ENCODE data around the gene LRRC45.

Gene LRRC45

DNA sequence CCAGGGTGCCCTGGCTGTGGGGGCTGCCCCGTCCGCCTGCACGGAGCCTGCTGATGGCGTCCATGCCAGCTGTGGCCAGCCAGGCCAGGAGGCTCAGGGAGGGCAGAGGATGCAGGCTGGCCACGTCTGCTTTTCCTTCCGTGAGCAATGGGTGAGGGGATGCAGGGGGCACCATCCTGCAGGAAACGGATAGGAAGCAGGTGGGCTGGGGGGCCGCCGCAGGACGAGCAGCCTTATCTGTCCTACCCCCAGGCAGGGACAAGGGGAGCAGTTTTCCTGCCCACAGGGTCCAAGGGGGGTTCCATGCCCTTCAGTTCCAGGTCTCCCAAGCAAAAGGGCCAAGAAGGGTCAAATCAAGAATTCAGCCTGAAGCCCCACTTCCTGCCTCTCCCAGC, 35.7 kb downstream of the LRRC45 start:
- H3K27me3 ChIP-seq (ENCODE audit: control insufficient read depth, low read length), result no peaks in the 10 kb centered on the region
- H3K9me3 ChIP-seq (ENCODE audit: control insufficient read depth, insufficient read depth, low read length), result no peaks in the 10 kb centered on the region
- H3K4me1 ChIP-seq (ENCODE audit: control insufficient read depth, low read length), result peaks cover 5% of the 10 kb centered on the region
- no peaks in the 10 kb centered on the region for H3F3A ChIP-seq (ENCODE audit: control insufficient read depth, insufficient read depth)
- H4K20me1 ChIP-seq (ENCODE audit: control insufficient read depth, insufficient read depth, low read depth, low read length), result peaks cover under 1% of the 10 kb centered on the region; the same call in 1 of the 2 replicates
- H3K27ac ChIP-seq (ENCODE audit: low read depth, low read length), result no peak overlapping the region
- H3K9me2 ChIP-seq (replicated peaks; ENCODE audit: control insufficient read depth, low read length), result no peaks in the 10 kb centered on the region
- H3K4me3 ChIP-seq (ENCODE audit: low read length), result no peak overlapping the region
- TF ChIP-seq, protein P1, sequence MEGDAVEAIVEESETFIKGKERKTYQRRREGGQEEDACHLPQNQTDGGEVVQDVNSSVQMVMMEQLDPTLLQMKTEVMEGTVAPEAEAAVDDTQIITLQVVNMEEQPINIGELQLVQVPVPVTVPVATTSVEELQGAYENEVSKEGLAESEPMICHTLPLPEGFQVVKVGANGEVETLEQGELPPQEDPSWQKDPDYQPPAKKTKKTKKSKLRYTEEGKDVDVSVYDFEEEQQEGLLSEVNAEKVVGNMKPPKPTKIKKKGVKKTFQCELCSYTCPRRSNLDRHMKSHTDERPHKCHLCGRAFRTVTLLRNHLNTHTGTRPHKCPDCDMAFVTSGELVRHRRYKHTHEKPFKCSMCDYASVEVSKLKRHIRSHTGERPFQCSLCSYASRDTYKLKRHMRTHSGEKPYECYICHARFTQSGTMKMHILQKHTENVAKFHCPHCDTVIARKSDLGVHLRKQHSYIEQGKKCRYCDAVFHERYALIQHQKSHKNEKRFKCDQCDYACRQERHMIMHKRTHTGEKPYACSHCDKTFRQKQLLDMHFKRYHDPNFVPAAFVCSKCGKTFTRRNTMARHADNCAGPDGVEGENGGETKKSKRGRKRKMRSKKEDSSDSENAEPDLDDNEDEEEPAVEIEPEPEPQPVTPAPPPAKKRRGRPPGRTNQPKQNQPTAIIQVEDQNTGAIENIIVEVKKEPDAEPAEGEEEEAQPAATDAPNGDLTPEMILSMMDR (IDR thresholded peaks at IDR 0.05; ENCODE audit: low read depth, low read length, poor library complexity, severe bottlenecking), result no peak
- no peak for TF ChIP-seq EZH2phosphoT487 (IDR thresholded peaks at IDR 0.05; ENCODE audit: borderline replicate concordance, low read length)
- peaks cover 91% of the 10 kb centered on the region for H3K36me3 ChIP-seq (ENCODE audit: control insufficient read depth, low read length)
- no peak overlapping the region for H3K4me2 ChIP-seq (ENCODE audit: low read length)
- H3K79me2 ChIP-seq (ENCODE audit: control insufficient read depth, low read length), result peaks cover 12% of the 10 kb centered on the region

DNA sequence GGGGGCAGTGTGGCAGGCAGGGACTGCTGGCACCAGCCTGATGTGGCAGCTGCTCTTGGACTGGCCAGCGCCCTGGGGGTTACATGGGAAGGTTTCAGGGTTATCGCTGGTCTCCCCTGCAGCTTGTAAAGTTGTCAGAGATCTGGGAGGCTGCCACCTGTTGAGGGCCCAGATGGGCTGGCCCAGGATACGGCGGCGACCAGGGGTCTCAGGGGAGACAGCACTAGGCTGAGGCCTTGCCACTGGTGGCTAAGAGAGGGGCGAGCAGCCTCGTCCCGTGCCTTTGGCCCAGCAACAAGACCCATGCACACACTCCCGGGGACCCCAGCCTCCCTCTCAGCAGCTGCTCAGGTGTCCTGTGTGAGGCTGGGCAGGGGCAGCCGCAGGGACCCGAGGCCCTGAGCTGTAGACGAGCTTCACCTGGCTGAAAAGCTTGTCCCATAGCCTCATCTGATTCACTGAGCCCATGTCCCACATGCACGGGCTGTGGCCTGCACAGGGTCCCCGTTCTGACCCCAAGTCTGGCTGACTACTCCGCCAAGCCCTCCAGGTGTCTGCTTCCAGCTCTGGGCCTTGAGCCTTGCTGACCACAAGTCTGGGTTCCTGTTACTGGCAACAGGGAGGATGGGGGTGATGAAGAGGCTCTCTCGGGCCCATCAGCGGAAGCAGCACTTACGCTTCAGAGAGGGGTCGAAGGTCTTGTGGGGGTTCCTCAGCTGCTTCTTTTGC, 36.3 kb downstream of the LRRC45 start:
- Histone ChIP-seq H3K9me3 (ENCODE audit: control insufficient read depth, insufficient read depth, low read length) (no peaks in the 10 kb centered on the region), H3K79me2 (ENCODE audit: control insufficient read depth, low read length) (peaks cover 18% of the 10 kb centered on the region), H3K4me3 (ENCODE audit: low read length) (no peak overlapping the region), H3K9me2 (replicated peaks; ENCODE audit: control insufficient read depth, low read length) (no peaks in the 10 kb centered on the region), H3K4me2 (ENCODE audit: low read length) (no peak overlapping the region), H4K20me1 (ENCODE audit: control insufficient read depth, insufficient read depth, low read depth, low read length) (peaks cover 6% of the 10 kb centered on the region; the same call in 1 of the 2 replicates), H3K4me1 (ENCODE audit: control insufficient read depth, low read length) (peaks cover 10% of the 10 kb centered on the region), H3K36me3 (ENCODE audit: control insufficient read depth, low read length) (peaks cover 97% of the 10 kb centered on the region), H3K27ac (ENCODE audit: low read depth, low read length) (no peak overlapping the region), H3F3A (ENCODE audit: control insufficient read depth, insufficient read depth) (no peaks in the 10 kb centered on the region), H3K27me3 (ENCODE audit: control insufficient read depth, low read length) (no peaks in the 10 kb centered on the region)
- TF ChIP-seq, protein P1 (IDR thresholded peaks at IDR 0.05; ENCODE audit: low read depth, low read length, poor library complexity, severe bottlenecking), result no peak
- TF ChIP-seq EZH2phosphoT487 (IDR thresholded peaks at IDR 0.05; ENCODE audit: borderline replicate concordance, low read length), result no peak

DNA sequence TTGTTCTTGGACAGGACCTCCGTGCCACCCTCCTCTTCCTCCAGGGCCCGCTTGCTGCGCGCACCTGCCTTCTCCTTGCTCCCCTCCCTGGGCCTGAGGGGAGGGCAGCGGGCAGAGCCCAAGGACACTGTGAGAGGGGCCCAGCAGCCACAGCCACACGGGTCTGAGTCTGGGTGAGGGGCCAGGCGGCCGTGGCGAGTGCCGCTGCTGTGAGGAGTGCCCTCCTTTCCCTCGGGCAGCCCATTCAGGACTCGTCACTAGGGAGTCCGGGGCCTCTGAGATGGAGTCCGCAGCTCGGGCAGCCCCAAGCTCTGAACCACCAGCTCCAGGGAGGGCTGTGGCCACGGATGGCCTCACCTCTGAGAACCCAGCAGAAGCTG, 36.9 kb downstream of the LRRC45 start:
- H3K4me1 ChIP-seq (ENCODE audit: control insufficient read depth, low read length), result peaks cover 13% of the 10 kb centered on the region
- H3K9me2 ChIP-seq (replicated peaks; ENCODE audit: control insufficient read depth, low read length), result no peaks in the 10 kb centered on the region
- H3K4me3 ChIP-seq (ENCODE audit: low read length), result no peak overlapping the region
- TF ChIP-seq, protein P1 (IDR thresholded peaks at IDR 0.05; ENCODE audit: low read depth, low read length, poor library complexity, severe bottlenecking), result no peak
- no peak for TF ChIP-seq EZH2phosphoT487 (IDR thresholded peaks at IDR 0.05; ENCODE audit: borderline replicate concordance, low read length)
- no peak overlapping the region for H3K4me2 ChIP-seq (ENCODE audit: low read length)
- peaks cover 24% of the 10 kb centered on the region for H3K79me2 ChIP-seq (ENCODE audit: control insufficient read depth, low read length)
- H3K36me3 ChIP-seq (ENCODE audit: control insufficient read depth, low read length), result peaks cover 97% of the 10 kb centered on the region
- no peaks in the 10 kb centered on the region for H3F3A ChIP-seq (ENCODE audit: control insufficient read depth, insufficient read depth)
- no peak overlapping the region for H3K27ac ChIP-seq (ENCODE audit: low read depth, low read length)
- no peaks in the 10 kb centered on the region for H3K27me3 ChIP-seq (ENCODE audit: control insufficient read depth, low read length)
- no peaks in the 10 kb centered on the region for H3K9me3 ChIP-seq (ENCODE audit: control insufficient read depth, insufficient read depth, low read length)
- H4K20me1 ChIP-seq (ENCODE audit: control insufficient read depth, insufficient read depth, low read depth, low read length), result peaks cover 6% of the 10 kb centered on the region; the same call in 1 of the 2 replicates
